K562 (cell line): ENCODE measurements around the gene LPIN1. TPM values are rescaled to one million over a fixed set of nuclear protein-coding genes. Genes with fewer than 3 reads are reported as not detected.

Experiments used
- ATAC-seq: fragments of 200-7000 bp; cut with Tn5 transposase; 3 replicates; pipeline ENCODE4 v1.9.1; 2020; ENCODE audit warnings: moderate library complexity
- BruUV-seq: library from RNA; stranded (reverse); fragments of 400-500 nt; replicated peaks from 2 replicates; lab custom pipeline; 2021; lab: Mats Ljungman, UMichigan
- CTCF ChIA-PET: fragments of 300-600 bp; formaldehyde crosslinking; extraction: SDS; loops from one replicate; lab custom pipeline; 2021; ENCODE audit warnings: low intra/inter-chr PET ratio; lab: Yijun Ruan, JAX
- POLR2A ChIA-PET: fragments of 300-600, 350-650 bp; sonication (Branson Sonifier 250); formaldehyde crosslinking; extraction: SDS; loops from one replicate; lab custom pipeline; 2021; ENCODE audit warnings: antibody characterized with exemption, inconsistent platforms; lab: Yijun Ruan, JAX
- DNase-seq, 4 experiments: peaks; one replicate each; pipeline versions ENCODE4 v3.0.0 to v3.0.0-alpha.2; 2011 to 2018; ENCODE audit warnings: low spot score in 3 of 4, mixed read lengths in 3 of 4; ENCODE audit errors: extremely low read depth in 1 of 4
- FAIRE-seq: peaks from 2 replicates; lab custom pipeline; 2011; peaks lifted over from hg19 to GRCh38; lab: Jason Lieb, UNC
- H2AFZ ChIP-seq: 2 replicates; pipeline ENCODE4 v1.6.0; 2011; ENCODE audit warnings: low read depth, low read length, control low read depth, inconsistent platforms
- H3K27ac ChIP-seq: fragments of 200-600 bp; 3 replicates; pipeline ENCODE4 v1.8.0; 2011; ENCODE audit warnings: low read depth, mild to moderate bottlenecking, control low read depth, inconsistent platforms, low read length, moderate library complexity, mixed read lengths; ENCODE audit errors: extremely low read depth
- H3K27me3 ChIP-seq, 2 experiments: fragments of 300-600 bp in 1 of 2; 2 replicates in 1 of 2; 3 replicates in 1 of 2; pipeline versions ENCODE4 v1.6.0 to v1.8.0; 2011; ENCODE audit warnings: inconsistent platforms in 2 of 2, low read length in 2 of 2, mild to moderate bottlenecking in 1 of 2, mixed read lengths in 1 of 2, moderate library complexity in 1 of 2; ENCODE audit not compliant: control insufficient read depth in 2 of 2, insufficient read depth in 2 of 2
- H3K36me3 ChIP-seq: fragments of 300-600 bp; 3 replicates; pipeline ENCODE4 v1.8.0; 2011; ENCODE audit warnings: mild to moderate bottlenecking, low read length, inconsistent platforms; ENCODE audit not compliant: control insufficient read depth, insufficient read depth
- H3K4me1 ChIP-seq, 2 experiments: fragments of 200-600 bp in 1 of 2; replicated peaks in 1 of 2; 2 replicates in 1 of 2; 3 replicates in 1 of 2; pipeline versions ENCODE4 v1.5.1 to v1.8.0; 2011; ENCODE audit warnings: inconsistent platforms in 2 of 2, low read length in 2 of 2, mild to moderate bottlenecking in 1 of 2, mixed read lengths in 1 of 2, moderate library complexity in 1 of 2; ENCODE audit not compliant: control insufficient read depth in 2 of 2, insufficient read depth in 2 of 2
- H3K4me2 ChIP-seq: 2 replicates; pipeline ENCODE4 v1.6.1; 2011; ENCODE audit warnings: low read length, control low read depth, inconsistent platforms, mixed read lengths; ENCODE audit not compliant: insufficient read depth
- H3K4me3 ChIP-seq: fragments of 200-600 bp; sonication (generic), shearing (Covaris generic); 2 replicates; pipeline ENCODE4 v1.5.1; 2016; ENCODE audit warnings: control low read depth, inconsistent platforms
- H3K79me2 ChIP-seq: fragments of 200-600 bp; 3 replicates; pipeline ENCODE4 v1.8.0; 2011; ENCODE audit warnings: low read length, inconsistent platforms; ENCODE audit not compliant: control insufficient read depth, insufficient read depth
- H3K9ac ChIP-seq, 2 experiments: 2 replicates each; pipeline versions ENCODE4 v1.6.0 to v1.6.1; 2011; ENCODE audit warnings: low read depth in 2 of 2, low read length in 2 of 2, control low read depth in 1 of 2, inconsistent platforms in 1 of 2, mild to moderate bottlenecking in 1 of 2, mixed read lengths in 1 of 2; ENCODE audit not compliant: insufficient read depth in 1 of 2
- H3K9me1 ChIP-seq: one replicate; pipeline ENCODE4 v1.6.0; 2011; ENCODE audit warnings: inconsistent platforms, mild to moderate bottlenecking, low read length, moderate library complexity; ENCODE audit not compliant: control insufficient read depth, insufficient read depth
- H3K9me3 ChIP-seq: replicated peaks from 2 replicates; pipeline ENCODE4 v1.5.1; 2011; ENCODE audit warnings: low read depth, low read length, inconsistent platforms; ENCODE audit not compliant: control insufficient read depth, insufficient read depth
- H4K20me1 ChIP-seq: replicated peaks from 2 replicates; pipeline ENCODE4 v1.6.1; 2011; ENCODE audit warnings: low read length, inconsistent platforms, mixed read lengths; ENCODE audit not compliant: control insufficient read depth, insufficient read depth
- HSF4 ChIP-seq: fragments of 250-450 bp; sonication (Bioruptor Pico); IDR thresholded peaks from 2 replicates; pipeline ENCODE4 v2.1.2; 2022; ENCODE audit warnings: mild to moderate bottlenecking, moderate library complexity, borderline replicate concordance
- JUN ChIP-seq, 2 experiments: sonication (generic) in 1 of 2; formaldehyde crosslinking in 1 of 2; IDR thresholded peaks; 2 replicates each; pipeline versions ENCODE4 v1.6.1 to v1.8.0; 2012 to 2022; ENCODE audit warnings: borderline replicate concordance in 2 of 2, mild to moderate bottlenecking in 2 of 2, improper control_type of control experiment in 1 of 2, low read depth in 1 of 2, low read length in 1 of 2, missing genetic modification reagents in 1 of 2
- LEF1 ChIP-seq: fragments of 450-650 bp; IDR thresholded peaks from 2 replicates; pipeline ENCODE4 v1.6.1; 2016; ENCODE audit warnings: mild to moderate bottlenecking
- RBM34 ChIP-seq: fragments of 200-400 bp; formaldehyde crosslinking; IDR thresholded peaks from 2 replicates; pipeline ENCODE4 v1.6.1; 2018; ENCODE audit warnings: low read length, borderline replicate concordance; ENCODE audit not compliant: insufficient read depth
- RHOXF2B ChIP-seq: fragments of 250-450 bp; sonication (Bioruptor Pico); conservative IDR thresholded peaks from 2 replicates; pipeline ENCODE4 v1.5.1; 2021
- SAFB ChIP-seq: fragments of 200-400 bp; formaldehyde crosslinking; IDR thresholded peaks from 2 replicates; pipeline ENCODE4 v1.6.1; 2017; ENCODE audit warnings: low read depth, low read length, borderline replicate concordance
- ZKSCAN1 ChIP-seq: fragments of 150-350 bp; IDR thresholded peaks from 2 replicates; pipeline ENCODE4 v1.6.1; 2016; ENCODE audit warnings: low read depth, low read length
- WGBS: fragments of 100-300 bp; shearing (Covaris generic); methylation state at CpG from one replicate; pipeline ENCODE4 v1.1.6; 2016; ENCODE audit warnings: low coverage, mixed read lengths; ENCODE audit not compliant: insufficient coverage; ENCODE audit errors: missing lambda C conversion rate; 5-methylcytosine and 5-hydroxymethylcytosine counted together
- in situ Hi-C: fragments of 300-500 bp; cut with MboI; formaldehyde crosslinking; loops from 4 replicates; pipeline ENCODE4 v1.15.0; 2018; ENCODE audit warnings: inconsistent platforms, mixed read lengths
- intact Hi-C: fragments of 100-400 bp; cut with micrococcal nuclease; formaldehyde crosslinking; loops from 2 replicates; pipeline ENCODE4 v1.14.2; 2022
- polyA plus RNA-seq, 8 experiments: library from polyadenylated mRNA; depleted of rRNA in 4 of 8; stranded (reverse) in 5 of 8; unstranded in 3 of 8; fragments of >200 nt; fragmentation: Nextera tagmentation in 2 of 8; fragmentation: Illumina TruSeq in 1 of 8; extraction: Ambion mirVana in 2 of 8; extraction: Trizol in 1 of 8; gene quantifications; 2 replicates each; pipeline versions ENCODE4 v1.2.1 to v1.2.3, GENCODE V29; 2011 to 2014; ENCODE audit warnings: inconsistent platforms in 1 of 8, missing spikeins in 1 of 8
- total RNA-seq, 7 experiments: library from RNA; depleted of rRNA in 6 of 7; stranded (reverse); fragments of >200 nt in 6 of 7; fragmentation: Illumina TruSeq in 2 of 7; extraction: Trizol in 2 of 7; gene quantifications; 2 replicates each; pipeline versions ENCODE4 v1.2.1 to v1.2.3, GENCODE V29; 2011 to 2021; ENCODE audit warnings: low replicate concordance in 1 of 7
- TF ChIP-seq, protein P1 (sequence below): fragments of 250-450 bp; sonication (Bioruptor Pico); IDR thresholded peaks from 2 replicates; pipeline ENCODE4 v1.8.0; 2022; ENCODE audit warnings: inconsistent platforms, mild to moderate bottlenecking, moderate library complexity, borderline replicate concordance
- TF ChIP-seq, protein P2 (sequence below): sonication (generic); formaldehyde crosslinking; IDR thresholded peaks from 2 replicates; pipeline ENCODE4 v1.8.0; 2022; ENCODE audit warnings: mild to moderate bottlenecking, missing genetic modification reagents
- TF ChIP-seq, protein P3 (sequence below): fragments of 450-650 bp; formaldehyde crosslinking; IDR thresholded peaks from 2 replicates; pipeline ENCODE4 v1.4.0; 2020; ENCODE audit warnings: mild to moderate bottlenecking, mixed read lengths

The LPIN1 gene
- total and polyA plus RNA-seq, 9 of the 15 experiments (the other 6 are each of a cell fraction or from before 2014, with no cell fraction given) = 9.2 to 84.0 (median 27.8) TPM

DNA sequence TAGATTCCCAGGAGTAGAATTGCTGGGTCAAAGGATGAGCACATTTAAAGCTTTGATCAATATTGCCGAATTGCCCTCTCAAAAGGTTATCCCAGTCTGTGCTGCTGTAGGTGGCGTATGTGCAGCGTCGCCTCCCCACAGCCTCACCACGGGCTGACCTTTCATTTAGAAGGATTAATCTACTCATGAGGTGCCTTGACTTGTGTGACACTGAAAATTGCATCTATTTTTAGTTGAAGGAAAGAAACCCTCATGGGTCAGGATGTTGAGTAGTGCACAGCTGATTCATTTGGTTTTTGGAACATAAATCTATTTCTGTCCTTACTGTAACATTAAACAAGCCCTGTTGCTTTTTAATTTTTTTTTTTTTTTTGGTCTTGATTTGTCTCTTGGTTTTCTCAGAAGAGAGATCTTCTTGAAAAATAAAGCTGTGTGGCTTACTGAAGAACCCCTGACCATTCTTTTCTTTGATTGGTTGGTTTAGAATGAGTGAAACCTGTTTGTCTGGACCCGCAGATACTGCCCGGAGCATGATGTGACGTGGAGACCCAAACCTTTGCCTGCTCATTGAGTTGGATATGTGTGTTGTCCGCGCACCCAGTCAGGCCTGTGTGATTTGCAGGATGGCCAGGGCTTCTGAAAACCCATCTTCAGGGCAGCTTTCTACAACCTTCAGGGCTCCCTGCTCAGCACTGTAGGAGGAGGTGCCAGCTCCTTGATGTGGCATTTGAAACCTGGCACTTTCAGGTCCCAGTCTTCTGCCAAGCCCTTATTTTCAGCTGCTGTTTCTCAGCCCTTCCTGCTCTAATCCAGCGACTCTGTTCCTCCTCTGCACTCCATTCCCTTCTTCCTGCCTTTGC lies 61.0 kb downstream of the LPIN1 start (continued):
- TF ChIP-seq RHOXF2B (CRISPR knock-in tag) = no peak
- TF ChIP-seq, protein P1, sequence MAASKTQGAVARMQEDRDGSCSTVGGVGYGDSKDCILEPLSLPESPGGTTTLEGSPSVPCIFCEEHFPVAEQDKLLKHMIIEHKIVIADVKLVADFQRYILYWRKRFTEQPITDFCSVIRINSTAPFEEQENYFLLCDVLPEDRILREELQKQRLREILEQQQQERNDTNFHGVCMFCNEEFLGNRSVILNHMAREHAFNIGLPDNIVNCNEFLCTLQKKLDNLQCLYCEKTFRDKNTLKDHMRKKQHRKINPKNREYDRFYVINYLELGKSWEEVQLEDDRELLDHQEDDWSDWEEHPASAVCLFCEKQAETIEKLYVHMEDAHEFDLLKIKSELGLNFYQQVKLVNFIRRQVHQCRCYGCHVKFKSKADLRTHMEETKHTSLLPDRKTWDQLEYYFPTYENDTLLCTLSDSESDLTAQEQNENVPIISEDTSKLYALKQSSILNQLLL (CRISPR knock-in tag) = no peak
- TF ChIP-seq JUN (IDR thresholded peaks at IDR 0.05; ENCODE audit: borderline replicate concordance, low read depth, low read length) = no peak
- no peak for TF ChIP-seq JUN (CRISPR knock-in tag; IDR thresholded peaks at IDR 0.05; ENCODE audit: borderline replicate concordance)
- no peak for TF ChIP-seq HSF4 (CRISPR knock-in tag)
- no peak for TF ChIP-seq SAFB

DNA sequence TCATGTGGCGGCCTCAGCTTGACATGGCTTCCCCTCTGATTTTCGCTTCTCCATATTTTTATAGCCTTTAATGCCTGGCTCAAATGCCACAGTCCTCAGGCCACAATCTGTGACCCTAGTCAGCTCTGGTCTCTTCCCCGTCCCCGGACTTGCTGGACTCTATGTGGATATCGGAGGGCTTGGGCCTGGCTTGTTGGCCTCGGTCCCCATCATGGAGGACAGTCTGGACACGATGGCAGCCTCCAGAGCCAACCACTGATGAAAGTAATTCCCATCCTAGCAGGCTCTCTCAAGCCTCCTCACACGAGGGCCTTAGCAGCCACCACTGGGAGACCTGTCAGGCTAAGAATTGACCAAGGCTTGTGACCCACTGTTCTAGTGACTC lies 61.6 kb downstream of the LPIN1 start:
- FAIRE-seq = no peak
- in situ Hi-C loops = no loop called here

More for the DNA sequence above, 61.6 kb downstream of the LPIN1 start:
- H3K27ac ChIP-seq = no peak overlapping the region
- DNase-seq (no peak), ATAC-seq (no peak)
- no peaks in the 10 kb centered on the region for H3K9me3 ChIP-seq
- H4K20me1 ChIP-seq = no peaks in the 10 kb centered on the region
- H3K9me1 ChIP-seq = no peaks in the 10 kb centered on the region
- peaks cover 77% of the 10 kb centered on the region; the same call in 2 of the 3 replicates for H3K36me3 ChIP-seq
- H3K79me2 ChIP-seq = no peaks in the 10 kb centered on the region
- no peak overlapping the region for H2AFZ ChIP-seq
- no TSS peak for BruUV-seq
- no peak overlapping the region for H3K9ac ChIP-seq
- H3K4me1 ChIP-seq = no peaks in the 10 kb centered on the region
- 97% methylated on average over 8 of the region's 8 CpGs for WGBS
- H3K27me3 ChIP-seq = no peaks in the 10 kb centered on the region
- TF ChIP-seq LEF1 (no peak), RBM34 (no peak), ZKSCAN1 (no peak)
- TF ChIP-seq, protein P2, sequence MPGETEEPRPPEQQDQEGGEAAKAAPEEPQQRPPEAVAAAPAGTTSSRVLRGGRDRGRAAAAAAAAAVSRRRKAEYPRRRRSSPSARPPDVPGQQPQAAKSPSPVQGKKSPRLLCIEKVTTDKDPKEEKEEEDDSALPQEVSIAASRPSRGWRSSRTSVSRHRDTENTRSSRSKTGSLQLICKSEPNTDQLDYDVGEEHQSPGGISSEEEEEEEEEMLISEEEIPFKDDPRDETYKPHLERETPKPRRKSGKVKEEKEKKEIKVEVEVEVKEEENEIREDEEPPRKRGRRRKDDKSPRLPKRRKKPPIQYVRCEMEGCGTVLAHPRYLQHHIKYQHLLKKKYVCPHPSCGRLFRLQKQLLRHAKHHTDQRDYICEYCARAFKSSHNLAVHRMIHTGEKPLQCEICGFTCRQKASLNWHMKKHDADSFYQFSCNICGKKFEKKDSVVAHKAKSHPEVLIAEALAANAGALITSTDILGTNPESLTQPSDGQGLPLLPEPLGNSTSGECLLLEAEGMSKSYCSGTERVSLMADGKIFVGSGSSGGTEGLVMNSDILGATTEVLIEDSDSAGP = no peak
- TF ChIP-seq, protein P3, sequence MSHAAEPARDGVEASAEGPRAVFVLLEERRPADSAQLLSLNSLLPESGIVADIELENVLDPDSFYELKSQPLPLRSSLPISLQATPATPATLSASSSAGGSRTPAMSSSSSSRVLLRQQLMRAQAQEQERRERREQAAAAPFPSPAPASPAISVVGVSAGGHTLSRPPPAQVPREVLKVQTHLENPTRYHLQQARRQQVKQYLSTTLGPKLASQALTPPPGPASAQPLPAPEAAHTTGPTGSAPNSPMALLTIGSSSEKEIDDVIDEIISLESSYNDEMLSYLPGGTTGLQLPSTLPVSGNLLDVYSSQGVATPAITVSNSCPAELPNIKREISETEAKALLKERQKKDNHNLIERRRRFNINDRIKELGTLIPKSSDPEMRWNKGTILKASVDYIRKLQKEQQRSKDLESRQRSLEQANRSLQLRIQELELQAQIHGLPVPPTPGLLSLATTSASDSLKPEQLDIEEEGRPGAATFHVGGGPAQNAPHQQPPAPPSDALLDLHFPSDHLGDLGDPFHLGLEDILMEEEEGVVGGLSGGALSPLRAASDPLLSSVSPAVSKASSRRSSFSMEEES = no peak
- CTCF ChIA-PET = no interaction called here
- intact Hi-C loops = no loop called here
- no peak overlapping the region for H3K4me3 ChIP-seq
- no peak overlapping the region for H3K4me2 ChIP-seq
- POLR2A ChIA-PET = interaction anchor here (0.7 kb wide), 1 partner anchor 573 kb away, joined by 3 read pairs; no protein-coding TSS in a partner anchor
